Endothelial cell of hepatic sinusoid (primary cell): Measurements from ENCODE around the gene PEX11A.
"Not testable (repeated sequence)": the region's sequence is repeated elsewhere in the genome, so short reads cannot be mapped to it uniquely, and the experiment has no call there.

Experiments used
- in situ Hi-C: cut with HindIII; loops from 2 replicates; pipeline ENCODE4 v1.10.0; 2017; ENCODE audit warnings: low sequenced_read_pairs

The PEX11A gene

GRCh38 chr15:89690276-89691218, at the start of gene PEX11A, which contains the start of gene WDR93:
Gene PEX11A, minus strand, starts transcription at chr15:89690754. Its CDS starts 122 bp downstream, at chr15:89690632.
Gene WDR93, plus strand, starts transcription at chr15:89690811. Its CDS starts 10,936 bp downstream, at chr15:89701747.
- in situ Hi-C loops, result no loop called here

- in situ Hi-C loops, result no loop called here
These were observed 49.6 kb upstream of the PEX11A start for GRCh38 chr15:89740137-89740536.

- in situ Hi-C loops, result no loop called here
These were observed 45.2 kb upstream of the PEX11A start for GRCh38 chr15:89735773-89736172.

- in situ Hi-C loops, result no loop called here
These were observed 42.1 kb upstream of the PEX11A start for GRCh38 chr15:89732451-89733172.

- in situ Hi-C loops, result no loop called here
These were observed 40.7 kb upstream of the PEX11A start for GRCh38 chr15:89731275-89731674.

GRCh38 chr15:89728254-89728653, 37.7 kb upstream of the PEX11A start:
- in situ Hi-C loops, result no loop called here

GRCh38 chr15:89725064-89725463, 34.5 kb upstream of the PEX11A start:
- in situ Hi-C loops, result no loop called here

- in situ Hi-C loops, result no loop called here
These were observed 34.1 kb upstream of the PEX11A start for GRCh38 chr15:89724621-89725020.

GRCh38 chr15:89723031-89723430, 32.5 kb upstream of the PEX11A start:
- in situ Hi-C loops, result no loop called here

GRCh38 chr15:89714775-89715174, 24.2 kb upstream of the PEX11A start:
- in situ Hi-C loops, result no loop called here

GRCh38 chr15:89707577-89707976, 17.0 kb upstream of the PEX11A start:
- in situ Hi-C loops, result no loop called here

GRCh38 chr15:89704411-89704810, 13.9 kb upstream of the PEX11A start:
- in situ Hi-C loops, result no loop called here

GRCh38 chr15:89695198-89695597, 4.6 kb upstream of the PEX11A start:
- in situ Hi-C loops, result no loop called here

- in situ Hi-C loops, result no loop called here
These were observed 3.1 kb upstream of the PEX11A start for GRCh38 chr15:89693696-89694095.

GRCh38 chr15:89693091-89693490, 2.5 kb upstream of the PEX11A start:
- in situ Hi-C loops, result no loop called here

GRCh38 chr15:89689930-89690275, 651 bp downstream of the PEX11A start:
- in situ Hi-C loops, result not testable (repeated sequence)

GRCh38 chr15:89686522-89686921, 4.0 kb downstream of the PEX11A start:
- in situ Hi-C loops, result no loop called here

- in situ Hi-C loops, result no loop called here
These were observed 4.6 kb downstream of the PEX11A start for GRCh38 chr15:89685995-89686394.

- in situ Hi-C loops, result no loop called here
These were observed 9.4 kb downstream of the PEX11A start for GRCh38 chr15:89681146-89681545.

GRCh38 chr15:89680282-89680873, 10.2 kb downstream of the PEX11A start:
- in situ Hi-C loops, result no loop called here

GRCh38 chr15:89679212-89679611, 11.3 kb downstream of the PEX11A start, which contains the start of gene PLIN1:
Gene PLIN1, minus strand, starts transcription at chr15:89679367. Its CDS starts 1,878 bp downstream, at chr15:89677489.
- in situ Hi-C loops, result no loop called here
